Activated T-helper 17 cell treated with anti-CD3 and anti-CD28 coated beads, Interleukin-2, amount 50 U/mL, for 72 hours (primary cell): Measurements from ENCODE around the gene PDGFB. TPM values are rescaled to one million over a fixed set of nuclear protein-coding genes. Genes with fewer than 3 reads are reported as not detected.

Experiments used
- ATAC-seq: fragments of 150-1000 bp; cut with Tn5 transposase; replicated peaks from 2 replicates; pipeline ENCODE4 v1.10.0; 2021; ENCODE audit warnings: mild to moderate bottlenecking, moderate library complexity
- H3K27ac Mint-ChIP-seq: one replicate; pipeline ENCODE4 v1.8.0; 2022; ENCODE audit warnings: mixed read lengths
- H3K27me3 Mint-ChIP-seq: one replicate; pipeline ENCODE4 v1.8.0; 2022; ENCODE audit warnings: mixed read lengths
- H3K36me3 Mint-ChIP-seq: one replicate; pipeline ENCODE4 v1.8.0; 2022; ENCODE audit warnings: low read depth, mild to moderate bottlenecking, mixed read lengths
- H3K4me1 Mint-ChIP-seq: one replicate; pipeline ENCODE4 v1.8.0; 2022; ENCODE audit warnings: mixed read lengths
- H3K4me3 Mint-ChIP-seq: one replicate; pipeline ENCODE4 v1.8.0; 2022; ENCODE audit warnings: mild to moderate bottlenecking, mixed read lengths
- H3K9me3 Mint-ChIP-seq: one replicate; pipeline ENCODE4 v1.8.0; 2022; ENCODE audit warnings: mixed read lengths
- total RNA-seq, 2 donors: library from RNA; stranded (reverse); gene quantifications; one replicate each; pipeline ENCODE4 v1.2.3, GENCODE V29; 2022

The PDGFB gene
- total RNA-seq, 2 donors from 2014 or later, result 5.2 to 11.3 TPM

GRCh38 chr22:39253435-39254070 lies 8.8 kb upstream of the PDGFB start:
- Mint-ChIP-seq H3K9me3 (no peaks in the 10 kb centered on the region), H3K36me3 (no peaks in the 10 kb centered on the region), H3K4me1 (peaks cover 17% of the 10 kb centered on the region), H3K27me3 (peaks cover 3% of the 10 kb centered on the region), H3K27ac (no peak overlapping the region), H3K4me3 (peak overlapping the region; percentile 70)
- peak; percentile 87 for ATAC-seq

GRCh38 chr22:39252461-39253434 lies 8.0 kb upstream of the PDGFB start:
- ATAC-seq, result no peak
- peak overlapping the region; percentile 70 for H3K4me3 Mint-ChIP-seq
- no peaks in the 10 kb centered on the region for H3K9me3 Mint-ChIP-seq
- peak overlapping the region; percentile 70 for H3K27ac Mint-ChIP-seq
- peaks cover 17% of the 10 kb centered on the region for H3K4me1 Mint-ChIP-seq
- peaks cover 3% of the 10 kb centered on the region for H3K27me3 Mint-ChIP-seq
- H3K36me3 Mint-ChIP-seq, result no peaks in the 10 kb centered on the region

- peaks cover 7% of the 10 kb centered on the region for H3K27me3 Mint-ChIP-seq
- no peaks in the 10 kb centered on the region for H3K36me3 Mint-ChIP-seq
These were observed 7.1 kb upstream of the PDGFB start for GRCh38 chr22:39251762-39252460.

GRCh38 chr22:39250838-39251237 lies 6.1 kb upstream of the PDGFB start:
- no peak overlapping the region for H3K4me3 Mint-ChIP-seq
- H3K27me3 Mint-ChIP-seq, result peaks cover 12% of the 10 kb centered on the region
- H3K27ac Mint-ChIP-seq, result no peak overlapping the region

More at GRCh38 chr22:39251762-39252460, 7.1 kb upstream of the PDGFB start:
- H3K4me3 Mint-ChIP-seq, result peak overlapping the region; percentile 70
- H3K4me1 Mint-ChIP-seq, result peaks cover 17% of the 10 kb centered on the region
- no peaks in the 10 kb centered on the region for H3K9me3 Mint-ChIP-seq
- peak overlapping the region; percentile 33 for H3K27ac Mint-ChIP-seq
- no peak for ATAC-seq

GRCh38 chr22:39250131-39250530 lies 5.3 kb upstream of the PDGFB start:
- no peak for ATAC-seq
- no peak overlapping the region for H3K4me3 Mint-ChIP-seq
- no peak overlapping the region for H3K27ac Mint-ChIP-seq
- no peaks in the 10 kb centered on the region for H3K9me3 Mint-ChIP-seq
- peaks cover 15% of the 10 kb centered on the region for H3K27me3 Mint-ChIP-seq
- H3K4me1 Mint-ChIP-seq, result peaks cover 18% of the 10 kb centered on the region
- H3K36me3 Mint-ChIP-seq, result no peaks in the 10 kb centered on the region

More at GRCh38 chr22:39250838-39251237, 6.1 kb upstream of the PDGFB start:
- H3K36me3 Mint-ChIP-seq, result no peaks in the 10 kb centered on the region
- ATAC-seq, result no peak
- no peaks in the 10 kb centered on the region for H3K9me3 Mint-ChIP-seq
- peaks cover 18% of the 10 kb centered on the region for H3K4me1 Mint-ChIP-seq

- Mint-ChIP-seq H3K4me1 (peaks cover 11% of the 10 kb centered on the region), H3K27me3 (peaks cover 15% of the 10 kb centered on the region), H3K9me3 (no peaks in the 10 kb centered on the region), H3K4me3 (no peak overlapping the region), H3K27ac (no peak overlapping the region), H3K36me3 (no peaks in the 10 kb centered on the region)
- ATAC-seq, result no peak
These were observed 4.4 kb upstream of the PDGFB start for GRCh38 chr22:39249086-39249704.

- no peak for ATAC-seq
- H3K27me3 Mint-ChIP-seq, result peaks cover 15% of the 10 kb centered on the region
- H3K9me3 Mint-ChIP-seq, result no peaks in the 10 kb centered on the region
- H3K36me3 Mint-ChIP-seq, result no peaks in the 10 kb centered on the region
- no peak overlapping the region for H3K27ac Mint-ChIP-seq
- peaks cover 11% of the 10 kb centered on the region for H3K4me1 Mint-ChIP-seq
- no peak overlapping the region for H3K4me3 Mint-ChIP-seq
These were observed 3.5 kb upstream of the PDGFB start for GRCh38 chr22:39248254-39248653.

- no peak overlapping the region for H3K4me3 Mint-ChIP-seq
- H3K9me3 Mint-ChIP-seq, result no peaks in the 10 kb centered on the region
- no peak overlapping the region for H3K27ac Mint-ChIP-seq
- H3K4me1 Mint-ChIP-seq, result peaks cover 5% of the 10 kb centered on the region
- H3K27me3 Mint-ChIP-seq, result peaks cover 12% of the 10 kb centered on the region
- H3K36me3 Mint-ChIP-seq, result no peaks in the 10 kb centered on the region
- no peak for ATAC-seq
These were observed 2.6 kb upstream of the PDGFB start for GRCh38 chr22:39247361-39247760.

GRCh38 chr22:39246690-39247332 lies 2.0 kb upstream of the PDGFB start:
- H3K36me3 Mint-ChIP-seq, result peaks cover 1% of the 10 kb centered on the region
- H3K27me3 Mint-ChIP-seq, result peaks cover 12% of the 10 kb centered on the region
- ATAC-seq, result no peak
- H3K4me3 Mint-ChIP-seq, result no peak overlapping the region
- peaks cover 5% of the 10 kb centered on the region for H3K4me1 Mint-ChIP-seq
- H3K9me3 Mint-ChIP-seq, result no peaks in the 10 kb centered on the region
- H3K27ac Mint-ChIP-seq, result no peak overlapping the region

GRCh38 chr22:39246217-39246616 lies 1.4 kb upstream of the PDGFB start:
- no peak for ATAC-seq
- Mint-ChIP-seq H3K4me1 (peaks cover 11% of the 10 kb centered on the region), H3K36me3 (peaks cover 7% of the 10 kb centered on the region), H3K9me3 (no peaks in the 10 kb centered on the region), H3K27me3 (peaks cover 17% of the 10 kb centered on the region), H3K27ac (no peak overlapping the region), H3K4me3 (peak overlapping the region; percentile 80)

GRCh38 chr22:39245130-39246039 lies 603 bp upstream of the PDGFB start:
- ATAC-seq, result no peak
- Mint-ChIP-seq H3K36me3 (peaks cover 15% of the 10 kb centered on the region), H3K27me3 (peaks cover 20% of the 10 kb centered on the region), H3K4me3 (peak overlapping the region; percentile 80), H3K27ac (no peak overlapping the region), H3K9me3 (no peaks in the 10 kb centered on the region), H3K4me1 (peaks cover 19% of the 10 kb centered on the region)

GRCh38 chr22:39244136-39244495 lies 666 bp downstream of the PDGFB start:
- Mint-ChIP-seq H3K4me1 (peaks cover 20% of the 10 kb centered on the region), H3K4me3 (peak overlapping the region; percentile 80), H3K9me3 (no peaks in the 10 kb centered on the region), H3K36me3 (peaks cover 15% of the 10 kb centered on the region), H3K27ac (no peak overlapping the region), H3K27me3 (peaks cover 20% of the 10 kb centered on the region)
- ATAC-seq, result no peak
